Tibial nerve (tissue), 4 donors: Measurements from ENCODE around the gene ARHGEF38. TPM values are rescaled to one million over a fixed set of nuclear protein-coding genes. Genes with fewer than 3 reads are reported as not detected.

Experiments
- DNase-seq, 2 donors: peaks; one replicate each; pipeline ENCODE4 v3.0.0-alpha.2; 2019; ENCODE audit warnings: low spot score in 2 of 2
- H3K27ac ChIP-seq, 4 donors: fragments of 200-600 bp; sonication (generic) in 3 of 4; one replicate each; pipeline ENCODE4 v1.5.1; 2017 to 2019; ENCODE audit warnings: mild to moderate bottlenecking in 1 of 4
- H3K27me3 ChIP-seq, 2 donors: fragments of 200-600 bp; sonication (generic) in 1 of 2; one replicate each; pipeline versions ENCODE4 v1.5.1 to v1.6.0; 2017 to 2019
- H3K36me3 ChIP-seq, 3 donors: fragments of 200-600 bp; sonication (generic); one replicate each; pipeline ENCODE4 v1.5.1; 2018 to 2019
- H3K4me1 ChIP-seq, 4 donors: fragments of 200-600 bp; sonication (generic) in 3 of 4; one replicate each; pipeline ENCODE4 v1.5.1; 2017 to 2019
- H3K4me3 ChIP-seq, 4 donors: fragments of 200-600 bp; sonication (generic) in 3 of 4; one replicate each; pipeline ENCODE4 v1.5.1; 2017 to 2019; ENCODE audit warnings: mild to moderate bottlenecking in 1 of 4, moderate library complexity in 1 of 4
- H3K9me3 ChIP-seq, 4 donors: fragments of 200-600 bp; sonication (generic) in 3 of 4; one replicate each; pipeline ENCODE4 v1.5.1; 2017 to 2019
- CTCF ChIP-seq, 5 experiments: fragments of 200-600 bp in 3 of 5; fragments of 450-650 bp in 2 of 5; sonication (generic) in 3 of 5; IDR thresholded peaks; one replicate each; pipeline ENCODE4 v1.5.1; 2016 to 2019; ENCODE audit warnings: antibody characterized with exemption in 5 of 5, mild to moderate bottlenecking in 3 of 5, moderate library complexity in 2 of 5
- EP300 ChIP-seq, 2 donors: sonication (generic); formaldehyde crosslinking; IDR thresholded peaks; one replicate each; pipeline ENCODE4 v1.6.1; 2017; ENCODE audit warnings: antibody characterized with exemption in 2 of 2, mild to moderate bottlenecking in 1 of 2
- POLR2A ChIP-seq, 2 donors: fragments of 450-650 bp; IDR thresholded peaks; one replicate each; pipeline ENCODE4 v1.6.1; 2017; ENCODE audit warnings: antibody characterized with exemption in 2 of 2, mild to moderate bottlenecking in 2 of 2, moderate library complexity in 2 of 2
- WGBS, 2 donors: methylation state at CpG; one replicate each; pipeline ENCODE4 v1.1.5; 2018; 5-methylcytosine and 5-hydroxymethylcytosine counted together
- total RNA-seq, 4 donors: library from RNA; depleted of rRNA; stranded (reverse); fragments of >200 nt; gene quantifications; one replicate each; pipeline ENCODE4 v1.1.0, GENCODE V29; 2016

Gene ARHGEF38
- total RNA-seq, 4 donors from 2014 or later: not detected

GRCh38 chr4:105641845-105642244 is 89.4 kb downstream of the ARHGEF38 start:
- Histone ChIP-seq H3K27ac (no peak overlapping the region), H3K9me3 (no peaks in the 10 kb centered on the region), H3K4me1 (peaks cover 0 to 20% (median 11%) of the 10 kb centered on the region in 4 donors), H3K27me3 (no peaks in the 10 kb centered on the region), H3K4me3 (no peak overlapping the region), H3K36me3 (no peaks in the 10 kb centered on the region)
- no peak for DNase-seq
- TF ChIP-seq CTCF (IDR thresholded peaks at IDR 0.05) (no peak), POLR2A (IDR thresholded peaks at IDR 0.05) (no peak), EP300 (IDR thresholded peaks at IDR 0.05) (no peak)
- WGBS, 2 donors: 63 to 64% methylated on average over 4 of the region's 4 CpGs

- WGBS, 2 donors: 30 to 45% methylated on average over 2 of the region's 2 CpGs
- no peak for DNase-seq
- no peak overlapping the region for H3K4me3 ChIP-seq
- H3K27ac ChIP-seq: no peak overlapping the region
- no peaks in the 10 kb centered on the region for H3K4me1 ChIP-seq
- no peaks in the 10 kb centered on the region for H3K36me3 ChIP-seq
- H3K9me3 ChIP-seq: no peaks in the 10 kb centered on the region
- TF ChIP-seq POLR2A (IDR thresholded peaks at IDR 0.05) (no peak), CTCF (IDR thresholded peaks at IDR 0.05) (no peak), EP300 (IDR thresholded peaks at IDR 0.05) (no peak)
- no peaks in the 10 kb centered on the region for H3K27me3 ChIP-seq
These were observed 91.8 kb downstream of the ARHGEF38 start for GRCh38 chr4:105644257-105644656.

- no peaks in the 10 kb centered on the region for H3K4me1 ChIP-seq
- no peak overlapping the region for H3K4me3 ChIP-seq
- no peak for TF ChIP-seq EP300 (IDR thresholded peaks at IDR 0.05)
- H3K27me3 ChIP-seq: no peaks in the 10 kb centered on the region
- 46 to 61% methylated on average over 1 of the region's 1 CpG for WGBS, 2 donors
- H3K36me3 ChIP-seq: no peaks in the 10 kb centered on the region
- no peaks in the 10 kb centered on the region for H3K9me3 ChIP-seq
- no peak overlapping the region for H3K27ac ChIP-seq
- DNase-seq: no peak
These were observed 93.0 kb downstream of the ARHGEF38 start for GRCh38 chr4:105645440-105645839.

- Histone ChIP-seq H3K4me3 (no peak overlapping the region), H3K27ac (no peak overlapping the region), H3K4me1 (no peaks in the 10 kb centered on the region), H3K27me3 (no peaks in the 10 kb centered on the region), H3K36me3 (no peaks in the 10 kb centered on the region), H3K9me3 (no peaks in the 10 kb centered on the region)
- TF ChIP-seq CTCF (IDR thresholded peaks at IDR 0.05): no peak
- TF ChIP-seq POLR2A (IDR thresholded peaks at IDR 0.05): no peak
- TF ChIP-seq EP300 (IDR thresholded peaks at IDR 0.05): no peak
- DNase-seq: no peak
- 88% methylated on average over 1 of the region's 1 CpG for WGBS, 2 donors
These were observed 97.8 kb downstream of the ARHGEF38 start for GRCh38 chr4:105650190-105650589.

- DNase-seq: no peak
- Histone ChIP-seq H3K4me1 (no peaks in the 10 kb centered on the region), H3K9me3 (no peaks in the 10 kb centered on the region), H3K4me3 (no peak overlapping the region), H3K36me3 (no peaks in the 10 kb centered on the region), H3K27me3 (no peaks in the 10 kb centered on the region), H3K27ac (no peak overlapping the region)
- no peak for TF ChIP-seq CTCF (IDR thresholded peaks at IDR 0.05)
- TF ChIP-seq POLR2A (IDR thresholded peaks at IDR 0.05): no peak
- no peak for TF ChIP-seq EP300 (IDR thresholded peaks at IDR 0.05)
These were observed 99.5 kb downstream of the ARHGEF38 start for GRCh38 chr4:105651884-105652283.

GRCh38 chr4:105652286-105652888 is 100.0 kb downstream of the ARHGEF38 start:
- H3K27ac ChIP-seq: no peak overlapping the region
- WGBS, 2 donors: 69 to 72% methylated on average over 4 of the region's 4 CpGs
- TF ChIP-seq POLR2A (IDR thresholded peaks at IDR 0.05) (no peak), CTCF (IDR thresholded peaks at IDR 0.05) (no peak), EP300 (IDR thresholded peaks at IDR 0.05) (no peak)
- no peaks in the 10 kb centered on the region for H3K36me3 ChIP-seq
- no peaks in the 10 kb centered on the region for H3K9me3 ChIP-seq
- no peak overlapping the region for H3K4me3 ChIP-seq
- H3K4me1 ChIP-seq: no peaks in the 10 kb centered on the region
- no peaks in the 10 kb centered on the region for H3K27me3 ChIP-seq
- no peak for DNase-seq
